ENCODE results near the gene ITGAE.
"Not testable (repeated sequence)": the region's sequence is repeated elsewhere in the genome, so short reads cannot be mapped to it uniquely, and the experiment has no call there.

ITGAE gene

DNA sequence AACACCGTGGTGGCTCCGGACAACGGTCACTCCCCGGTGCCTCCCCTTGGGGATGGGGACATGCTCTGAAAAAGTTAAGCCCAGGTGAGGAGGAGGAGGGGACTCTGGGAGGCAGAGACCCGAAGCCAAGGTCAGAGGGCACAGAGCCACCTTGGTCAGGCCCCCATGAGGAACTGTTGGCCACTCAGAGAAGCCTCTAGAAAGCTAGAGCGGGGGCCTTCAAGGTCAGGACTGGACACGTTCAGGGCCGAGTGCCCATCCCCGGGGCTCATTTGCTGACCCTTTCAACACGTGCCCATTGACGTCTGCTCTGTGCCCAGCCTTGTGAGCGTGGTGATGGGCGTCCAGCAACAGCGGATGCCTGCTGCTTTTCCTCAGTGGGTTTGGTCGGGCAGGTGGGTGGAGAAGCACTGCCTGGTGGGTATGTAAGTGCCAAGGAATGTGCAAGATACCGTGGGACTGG, 39.0 kb downstream of the ITGAE start:
- no peak for DNase-seq (ENCODE audit: low read depth in 2 of 2)

DNA sequence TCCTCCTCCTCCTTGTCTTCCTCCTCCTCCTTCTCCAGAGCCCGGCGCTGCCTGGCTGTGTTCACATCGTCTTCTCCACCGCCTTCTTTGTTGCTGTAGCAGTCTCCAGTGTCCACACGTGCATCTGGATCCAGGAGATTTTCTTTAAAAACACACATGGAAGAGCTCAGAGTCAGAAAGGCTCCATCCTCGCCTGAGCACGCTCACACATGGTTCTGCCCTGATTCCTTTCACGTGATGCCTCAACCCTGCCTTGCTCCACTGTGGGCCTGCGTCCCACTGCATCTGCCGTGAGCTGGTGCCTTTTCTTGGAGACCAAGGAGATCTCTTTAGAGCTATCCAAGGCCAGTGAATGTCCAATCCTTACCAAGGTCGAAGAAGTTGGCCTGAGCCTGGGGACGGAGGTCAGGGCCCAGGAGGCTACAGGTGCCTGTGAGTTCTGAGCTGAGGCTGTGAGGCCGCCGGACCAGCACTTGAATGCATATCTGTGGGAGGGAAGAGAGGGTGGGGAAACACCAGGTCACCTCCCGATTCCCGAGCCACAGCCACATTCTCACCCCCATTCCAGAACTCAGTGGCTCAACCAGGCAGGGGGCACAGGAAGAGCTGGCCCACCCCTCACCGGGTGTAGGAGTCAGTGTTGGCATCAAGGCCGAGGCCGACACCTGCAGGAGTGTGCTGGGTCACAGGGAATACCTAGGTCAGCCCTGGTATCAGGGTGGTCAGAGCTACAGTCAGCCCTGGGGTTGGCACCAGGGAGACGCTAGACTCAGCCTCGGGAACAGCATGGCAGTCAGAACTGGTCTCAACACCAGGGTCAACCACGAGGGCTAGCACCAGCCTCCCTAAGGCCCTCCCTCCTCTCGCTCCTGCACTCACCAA, 39.7 kb downstream of the ITGAE start:
- DNase-seq (ENCODE audit: low read depth in 2 of 2): no peak

DNA sequence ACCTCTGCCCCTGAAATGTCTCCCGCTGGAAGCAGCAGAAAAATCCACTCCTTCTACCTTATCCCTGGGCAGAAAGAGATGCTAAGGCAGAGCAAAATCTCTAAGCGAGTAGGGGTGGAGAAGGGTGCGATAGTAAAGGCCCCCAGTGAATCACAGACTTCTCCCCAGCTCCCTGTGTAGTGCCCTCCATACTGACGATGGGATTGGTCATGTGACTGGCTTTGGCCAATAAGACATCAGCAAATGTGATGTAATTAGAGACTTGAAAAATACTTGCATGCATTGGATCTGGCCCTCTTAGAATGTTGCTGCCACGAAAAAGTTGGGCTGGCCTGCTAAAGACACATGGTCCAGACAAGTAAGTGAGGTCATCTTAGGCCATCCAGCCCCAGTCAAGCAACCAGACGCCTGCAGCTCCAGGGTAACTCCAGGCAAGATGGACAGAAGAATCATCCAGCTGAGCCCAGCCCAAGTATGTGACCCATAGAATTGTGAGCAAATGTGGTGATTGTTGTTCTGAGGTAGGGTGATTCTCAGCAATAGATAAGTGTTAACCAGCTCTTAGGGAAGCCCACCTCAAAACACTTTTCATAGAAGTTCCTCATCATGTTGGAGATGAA, 41.3 kb downstream of the ITGAE start:
- no peak for DNase-seq (ENCODE audit: low read depth in 2 of 2)

DNA sequence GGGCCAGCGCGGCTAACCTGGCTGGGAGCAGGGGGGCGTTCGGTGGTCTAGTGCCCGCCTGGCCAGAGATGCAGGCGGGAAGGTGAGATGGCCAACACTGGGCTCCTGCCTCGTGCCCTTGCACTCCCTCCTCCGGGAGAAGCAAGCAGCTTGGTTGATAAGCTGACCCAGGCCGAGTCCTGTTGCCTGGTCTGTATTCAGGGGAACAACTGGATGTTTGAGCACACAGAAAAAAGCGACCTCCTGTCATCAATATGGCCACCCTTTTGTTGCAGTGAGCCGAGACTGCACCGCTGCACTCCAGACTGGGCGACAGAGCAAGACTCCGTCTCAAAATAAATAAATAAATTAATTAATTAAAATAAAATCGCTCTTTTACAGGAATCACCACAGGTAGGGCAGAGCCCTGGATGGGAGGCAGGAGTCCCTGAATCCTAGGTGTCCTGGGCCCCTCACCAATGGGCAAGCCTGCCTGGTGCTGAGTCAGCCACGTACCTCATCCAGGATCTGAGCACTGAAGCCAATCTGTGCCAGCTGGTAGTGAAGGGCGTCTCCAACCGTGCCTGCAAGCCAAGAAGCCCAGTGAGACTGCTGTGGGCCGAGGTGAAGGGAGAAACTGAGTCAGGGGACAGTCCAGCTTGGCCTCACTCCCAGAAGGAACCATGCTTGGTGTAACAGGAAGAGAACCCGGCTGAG, 45.5 kb downstream of the ITGAE start:
- DNase-seq (ENCODE audit: low read depth in 2 of 2): no peak

DNA sequence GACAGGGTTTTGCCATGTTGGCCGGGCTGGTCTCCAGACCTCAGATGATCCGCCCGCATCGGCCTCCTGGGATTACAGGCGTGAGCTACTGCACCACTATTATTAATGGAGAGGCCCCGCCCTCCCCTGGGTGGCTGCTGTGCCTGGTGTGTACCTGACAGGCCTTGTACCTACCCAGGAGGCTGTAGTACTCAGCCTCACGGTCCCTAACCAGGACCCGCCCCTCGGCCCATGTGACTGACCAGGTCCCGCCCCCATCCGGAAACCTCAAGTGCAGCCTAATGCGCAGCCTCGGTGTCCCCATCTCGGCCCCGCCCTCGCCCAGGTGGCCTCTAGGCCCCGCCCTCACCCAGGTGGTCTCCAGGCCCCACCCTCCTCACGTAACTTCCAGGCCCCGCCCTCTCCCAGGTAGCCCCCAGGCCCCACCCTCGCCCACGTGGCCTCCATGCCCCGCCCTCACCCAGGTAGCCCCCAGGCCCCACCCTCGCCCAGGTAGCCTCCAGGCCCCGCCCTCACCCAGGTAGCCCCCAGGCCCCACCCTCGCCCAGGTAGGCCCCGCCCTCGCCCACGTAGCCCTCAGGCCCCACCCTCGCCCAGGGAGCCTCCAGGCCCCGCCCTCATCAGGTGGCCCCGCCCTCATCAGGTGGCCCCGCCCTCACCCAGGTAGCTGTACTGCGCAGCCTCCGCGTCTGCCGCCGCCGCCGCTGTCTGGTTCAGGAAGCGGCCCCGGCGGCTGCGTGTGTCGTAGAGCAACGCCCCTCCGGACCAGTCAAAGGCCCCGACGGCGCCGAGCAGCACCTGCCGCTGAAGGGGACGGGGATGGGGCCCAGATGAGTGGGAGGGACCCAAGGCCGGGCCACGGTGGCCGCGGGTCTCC, 46.3 kb downstream of the ITGAE start:
- DNase-seq (ENCODE audit: low read depth in 2 of 2): peak; percentile 48 to 65

DNA sequence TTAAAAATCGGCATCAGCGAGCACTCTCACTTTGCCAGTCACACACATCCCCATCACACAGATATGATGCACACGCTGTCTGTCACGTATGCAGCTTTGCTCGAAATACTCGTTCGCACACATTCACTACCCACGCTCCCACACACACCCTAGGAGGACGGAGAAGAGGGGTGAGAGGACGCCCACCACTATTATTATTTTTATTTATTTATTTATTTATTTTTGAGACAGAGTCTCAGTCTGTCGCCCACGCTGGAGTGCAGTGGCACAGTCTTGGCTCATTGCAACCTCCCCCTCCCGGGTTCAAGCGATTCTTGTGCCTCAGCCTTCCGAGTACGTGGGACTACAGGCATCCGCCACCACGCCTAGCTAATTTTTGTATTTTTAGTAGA, 46.9 kb downstream of the ITGAE start:
- no peak for DNase-seq (ENCODE audit: low read depth in 2 of 2)

DNA sequence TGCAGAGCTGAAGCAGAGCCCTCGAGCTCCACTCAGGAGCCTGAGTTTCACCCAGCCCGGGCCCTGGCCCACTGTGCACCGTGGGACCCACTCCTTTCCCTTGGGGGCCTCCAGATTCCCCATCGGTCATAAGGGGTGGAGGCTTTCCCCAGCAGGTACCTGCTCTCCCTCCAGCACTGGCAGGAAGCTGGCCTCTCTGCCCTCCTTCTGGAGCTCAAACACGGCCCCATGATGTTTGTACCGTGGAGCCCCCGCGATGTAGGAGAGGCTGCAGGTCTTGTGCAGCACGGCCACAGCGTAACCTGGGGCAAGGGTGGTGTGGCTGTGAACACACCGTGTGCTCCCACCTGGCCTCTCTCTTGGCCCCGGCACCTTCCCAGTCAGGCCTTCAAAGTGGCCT, 47.4 kb downstream of the ITGAE start:
- DNase-seq (ENCODE audit: low read depth in 2 of 2): no peak

DNA sequence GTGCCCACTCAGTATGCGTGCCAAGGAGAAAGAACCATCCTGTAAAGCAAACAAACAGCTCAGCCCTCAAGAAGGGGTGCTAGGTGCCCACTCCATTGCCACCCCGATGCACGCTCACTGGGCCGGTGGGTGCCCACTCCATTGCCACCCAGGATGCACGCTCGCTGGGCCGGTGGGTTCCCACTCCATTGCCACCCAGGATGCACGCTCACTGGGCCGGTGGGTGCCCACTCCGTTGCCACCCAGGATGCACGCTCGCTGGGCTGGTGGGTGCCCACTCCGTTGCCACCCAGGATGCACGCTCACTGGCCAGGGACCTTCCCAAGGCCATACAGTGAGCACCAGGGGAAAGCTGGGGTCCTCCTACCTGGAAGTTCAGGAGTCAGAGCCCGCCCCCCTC, 49.2 kb downstream of the ITGAE start:
- DNase-seq (ENCODE audit: low read depth in 2 of 2): no peak

DNA sequence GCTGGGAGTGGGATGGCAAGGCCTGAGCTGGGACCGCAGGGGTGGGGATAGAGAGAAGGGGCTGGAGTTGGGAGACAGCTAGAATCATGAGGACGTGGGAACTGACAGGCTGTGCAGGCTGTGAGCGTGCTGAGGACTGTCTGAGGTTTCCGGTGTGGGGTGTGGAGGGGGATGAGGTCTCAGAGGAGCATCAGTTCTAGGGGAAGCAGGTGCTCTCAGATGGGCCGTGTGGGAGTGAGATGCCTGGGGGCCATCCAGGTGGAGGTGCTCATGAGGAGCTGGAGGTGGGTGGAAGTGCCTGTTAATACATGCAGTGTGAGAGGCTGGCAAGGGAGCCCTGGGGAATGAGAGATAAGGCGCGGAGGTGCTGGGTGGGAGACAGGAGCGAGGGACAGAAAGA, 50.1 kb downstream of the ITGAE start:
- no peak for DNase-seq (ENCODE audit: low read depth in 2 of 2)

DNA sequence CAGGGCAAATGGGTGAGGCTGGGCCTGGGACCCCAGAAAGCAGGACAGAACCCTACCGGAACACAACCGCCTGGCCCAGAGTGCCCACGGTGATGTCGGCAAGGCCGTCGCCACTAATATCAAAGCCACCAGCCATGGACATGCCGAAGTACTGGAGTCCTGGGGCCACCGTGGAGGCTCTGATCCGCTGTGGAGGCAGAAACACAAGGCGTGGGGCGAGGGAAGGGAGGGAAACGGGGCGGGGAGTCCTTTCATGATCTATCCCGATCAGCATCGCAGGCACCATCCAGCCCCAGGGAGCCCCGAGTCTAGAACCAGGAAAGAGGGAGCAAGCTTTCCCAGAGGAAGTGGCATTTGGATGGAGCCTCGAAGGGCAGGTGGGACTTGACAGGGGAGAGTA, 50.7 kb downstream of the ITGAE start:
- DNase-seq (ENCODE audit: low read depth in 2 of 2): no peak

DNA sequence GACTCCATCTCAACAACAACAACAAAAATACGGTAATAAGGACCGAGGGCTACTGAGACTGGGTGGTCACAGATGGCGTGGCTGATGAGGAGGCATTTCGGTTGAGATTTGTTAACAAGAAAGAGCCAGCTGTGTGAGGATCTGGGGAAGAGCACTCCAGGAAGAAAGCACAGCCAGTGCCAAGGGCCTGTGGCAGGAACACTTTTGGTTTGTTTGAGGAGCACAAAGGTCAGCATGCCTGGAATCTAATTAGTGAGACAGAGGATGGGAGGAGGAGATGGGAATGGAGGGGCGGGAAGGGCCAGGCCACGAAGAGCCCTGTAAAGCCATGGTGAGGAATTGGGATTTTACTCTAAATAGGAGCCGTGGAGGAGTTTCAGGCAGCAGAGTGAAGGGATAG, 52.4 kb downstream of the ITGAE start:
- DNase-seq (ENCODE audit: low read depth in 2 of 2): no peak

DNA sequence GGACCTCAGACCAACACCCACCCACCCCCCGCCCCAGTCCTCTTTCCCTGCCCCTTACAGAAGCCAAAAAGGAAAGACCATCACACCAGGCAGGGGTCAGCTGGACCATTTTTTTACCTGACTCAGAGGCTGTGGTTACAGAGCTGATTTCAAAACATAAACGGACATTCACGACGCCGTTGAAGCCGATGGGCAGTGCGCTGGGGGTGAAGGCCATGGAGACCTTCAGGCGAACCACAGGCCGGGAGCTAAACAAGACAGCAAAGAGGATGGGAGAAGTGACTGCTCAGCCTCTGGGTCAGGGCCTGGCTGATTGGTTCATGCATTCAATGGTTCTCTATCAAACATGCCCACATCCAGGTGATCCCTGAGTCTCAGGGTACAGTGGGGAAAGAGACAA, 53.2 kb downstream of the ITGAE start:
- no peak for DNase-seq (ENCODE audit: low read depth in 2 of 2)

DNA sequence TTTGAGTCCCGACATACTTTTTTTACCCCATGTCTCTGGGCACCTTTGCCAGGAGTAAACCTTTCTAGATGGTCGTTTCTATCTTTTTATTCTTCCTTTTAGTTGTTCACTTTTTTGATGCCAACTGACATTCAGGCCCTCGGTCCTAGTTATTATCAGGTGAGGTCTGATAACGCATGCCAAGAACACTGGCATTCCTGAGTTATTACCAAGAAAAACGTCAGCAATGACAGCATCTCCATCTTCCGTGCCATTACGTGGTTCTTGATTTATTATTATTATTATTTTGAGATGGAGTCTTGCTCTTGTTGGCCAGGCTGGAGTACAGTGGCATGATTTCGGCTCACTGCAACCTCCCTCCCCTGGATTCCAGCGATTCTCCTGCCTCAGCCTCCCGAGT, 55.9 kb downstream of the ITGAE start:
- DNase-seq (ENCODE audit: low read depth in 2 of 2): no peak

DNA sequence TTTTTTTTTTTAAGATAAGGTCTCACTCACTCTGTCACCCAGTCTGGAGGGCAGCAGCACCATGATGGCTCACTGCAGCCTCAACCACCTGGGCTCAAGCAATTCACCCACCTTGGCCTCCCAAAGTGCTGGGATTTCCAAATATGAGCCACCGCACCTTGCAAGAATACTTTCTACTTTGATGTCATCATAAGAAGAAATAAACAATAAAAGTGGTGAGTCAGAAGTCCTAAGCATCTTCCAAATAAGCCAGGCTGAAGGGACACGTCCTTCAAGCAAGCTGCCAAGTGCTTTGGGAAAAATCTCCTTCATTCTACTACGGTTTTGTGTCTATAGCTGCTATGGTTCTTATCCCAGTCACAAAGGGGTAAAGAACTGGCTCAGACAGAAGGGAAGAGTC, 57.0 kb downstream of the ITGAE start:
- no peak for DNase-seq (ENCODE audit: low read depth in 2 of 2)

DNA sequence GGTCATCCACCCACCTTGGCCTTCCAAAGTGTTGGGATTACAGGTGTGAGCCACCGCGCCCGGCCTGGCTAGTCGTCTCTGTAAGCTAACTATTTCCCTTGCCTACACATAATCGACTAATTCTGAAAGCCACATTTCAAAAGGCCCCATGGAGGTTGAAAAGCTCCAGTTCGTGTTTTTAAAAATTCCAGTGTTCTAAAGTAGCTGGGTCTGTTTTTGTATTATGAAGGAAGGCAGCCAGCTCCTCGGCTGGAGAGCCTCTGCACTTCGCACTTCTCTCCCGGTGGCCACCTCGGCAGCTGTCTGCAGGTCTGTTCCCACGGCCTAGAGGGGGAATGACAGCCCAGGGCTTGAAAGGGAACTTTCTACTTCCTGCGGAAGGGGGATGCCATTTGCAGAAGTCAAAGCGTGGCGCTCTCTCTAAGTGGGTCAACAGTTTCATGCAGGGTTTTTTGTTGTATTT, 60.3 kb downstream of the ITGAE start:
- DNase-seq (ENCODE audit: low read depth in 2 of 2): no peak

DNA sequence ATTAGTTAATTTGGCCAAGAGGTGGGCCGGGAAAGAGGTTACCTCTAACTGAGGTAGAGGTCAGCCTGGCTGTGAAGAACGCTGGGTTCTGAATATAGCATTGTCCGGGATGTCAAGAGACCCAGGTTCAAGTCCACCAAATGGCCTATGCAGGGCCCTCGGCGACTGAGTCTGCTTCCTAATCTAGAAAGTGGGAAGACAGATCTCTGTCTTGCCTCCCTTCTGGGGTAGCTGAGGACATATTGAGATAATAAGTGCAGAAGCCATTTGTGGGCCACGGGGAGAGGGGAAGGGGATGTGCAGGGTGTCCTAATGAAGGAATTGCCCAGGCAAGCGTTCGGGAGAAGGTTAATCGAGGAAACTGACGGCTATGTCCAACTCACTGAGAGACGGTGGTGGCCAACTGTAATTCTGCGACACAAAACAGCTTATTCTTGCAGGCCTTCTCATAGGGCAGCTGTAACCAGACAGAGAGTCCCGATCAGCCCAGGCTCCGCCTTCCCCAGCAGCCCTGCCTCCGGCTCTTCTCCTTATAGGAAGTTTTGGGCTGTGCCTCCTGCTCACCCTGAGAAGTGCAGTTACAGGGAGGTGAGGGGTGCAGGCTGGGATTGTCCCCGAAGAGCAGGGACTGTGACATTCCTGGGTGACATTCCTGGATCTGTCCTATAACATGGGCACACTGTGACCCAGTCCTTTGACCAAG, 61.4 kb downstream of the ITGAE start:
- DNase-seq (ENCODE audit: low read depth in 2 of 2): no peak

DNA sequence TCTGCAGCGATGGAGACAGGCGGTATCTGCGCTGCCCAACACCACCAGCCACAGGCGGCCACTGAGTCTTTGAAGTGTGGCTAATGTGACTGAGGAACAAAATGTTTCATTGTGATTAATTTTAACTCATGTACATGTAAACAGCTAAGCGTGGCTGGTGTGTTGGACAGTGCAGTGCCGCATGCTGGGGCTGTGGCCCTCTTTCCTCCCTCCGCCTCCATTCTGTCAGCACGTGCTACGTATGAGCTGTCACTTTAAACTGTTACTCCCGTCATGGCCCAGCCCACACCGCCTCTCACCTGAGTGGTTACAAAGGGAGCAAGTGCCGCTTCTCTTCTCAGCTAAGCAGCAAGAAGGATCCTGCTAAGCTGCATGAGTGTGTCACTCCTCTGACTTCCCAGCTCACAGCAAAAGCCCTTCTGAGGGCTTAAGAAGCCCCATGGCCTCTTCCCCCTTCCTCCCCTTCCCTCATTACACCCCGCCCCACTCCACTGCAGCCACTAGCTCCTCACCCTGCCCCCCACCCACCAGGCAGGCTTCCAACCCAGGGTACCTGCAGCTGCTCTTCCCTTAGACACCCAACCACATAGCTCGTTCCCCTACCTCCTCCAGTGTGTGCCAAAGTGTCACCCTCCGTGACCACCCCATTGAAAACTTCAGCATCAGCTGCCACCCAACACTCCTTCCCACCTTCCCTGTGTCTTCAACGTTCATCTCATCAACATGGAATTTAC, 62.3 kb downstream of the ITGAE start:
- peak; percentile 30 to 42 for DNase-seq (ENCODE audit: low read depth in 2 of 2)

DNA sequence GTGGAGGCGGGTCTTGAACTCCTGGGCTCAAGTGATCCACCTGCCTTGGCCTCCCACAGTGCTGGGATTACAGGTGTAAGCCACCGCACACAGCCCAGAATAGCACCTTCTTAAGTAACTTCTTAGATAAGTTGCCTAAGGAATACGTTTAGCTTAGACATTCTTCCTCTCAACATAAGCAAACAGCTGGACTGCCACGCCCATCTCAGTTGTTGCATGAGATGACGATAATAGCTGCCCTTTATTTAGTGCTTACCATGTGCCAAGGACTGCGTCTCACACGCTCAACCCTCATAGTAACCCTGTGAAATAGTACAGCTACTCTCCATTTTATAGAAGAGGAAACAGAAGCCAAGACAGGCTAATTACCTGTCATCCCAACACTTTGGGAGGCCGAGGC, 65.5 kb downstream of the ITGAE start:
- no peak for DNase-seq (ENCODE audit: low read depth in 2 of 2)

DNA sequence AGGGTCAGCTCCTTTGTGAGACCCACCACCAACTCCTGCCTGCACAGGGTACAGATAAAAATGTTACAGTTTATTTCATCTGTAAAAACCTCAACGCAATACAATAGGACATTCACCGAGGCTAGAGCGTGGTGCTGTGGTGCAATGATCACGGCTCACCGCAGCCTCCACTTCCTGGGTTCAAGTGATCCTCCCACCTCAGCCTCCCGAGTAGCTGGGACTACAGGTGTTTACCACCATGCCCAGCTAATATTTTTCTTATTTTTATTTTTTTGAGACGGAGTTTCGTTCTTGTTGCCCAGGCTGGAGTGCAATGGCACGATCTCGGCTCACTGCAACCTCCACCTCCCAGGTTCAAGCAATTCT, 66.1 kb downstream of the ITGAE start:
- DNase-seq (ENCODE audit: low read depth in 2 of 2): not testable (repeated sequence)

DNA sequence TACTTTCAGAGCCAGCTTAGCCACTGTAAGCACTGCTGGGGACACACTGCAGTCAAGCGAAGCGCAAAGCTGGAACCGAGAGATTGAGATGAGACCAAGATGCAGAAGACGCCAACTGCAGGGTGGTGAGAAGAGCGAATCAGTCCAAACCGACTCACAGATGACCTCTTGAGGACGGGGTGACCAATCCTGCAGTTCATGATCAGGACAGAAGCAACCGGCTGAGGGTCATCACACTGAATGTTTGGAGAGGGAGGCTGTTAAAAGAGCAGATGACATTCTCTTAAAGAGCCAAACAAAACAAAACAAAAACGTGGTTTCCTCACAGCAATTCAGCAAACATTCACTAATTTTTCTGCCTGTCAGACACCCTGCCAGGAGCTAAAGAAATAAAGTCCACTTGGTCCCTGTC, 68.8 kb downstream of the ITGAE start:
- DNase-seq (ENCODE audit: low read depth in 2 of 2): no peak

Measured in stimulated activated CD8-positive, alpha-beta memory T cell treated with anti-CD3 and anti-CD28 coated beads, Interleukin-2, amount 100 ng/mL, for 1 hour (primary cell).